UCSD-AML1 (cell line): Measurements from ENCODE around the gene IDI1.
"Not testable (repeated sequence)": the region's sequence is repeated elsewhere in the genome, so short reads cannot be mapped to it uniquely, and the experiment has no call there.

Experiments used
- DNase-seq: peaks from one replicate; lab custom pipeline; 2025; ENCODE audit not compliant: unreplicated experiment; lab: John Stamatoyannopoulos, UW

IDI1 gene

GRCh38 chr10:1048732-1049424 is at the start of gene IDI1:
Gene IDI1 (minus strand): TSS chr10:1049119. CDS start chr10:1049003, 116 bp downstream.
- DNase-seq: peak; percentile 100

GRCh38 chr10:1097436-1097835 is 48.5 kb upstream of the IDI1 start:
- no peak for DNase-seq

GRCh38 chr10:1096287-1096889 is 47.5 kb upstream of the IDI1 start:
- no peak for DNase-seq

DNA sequence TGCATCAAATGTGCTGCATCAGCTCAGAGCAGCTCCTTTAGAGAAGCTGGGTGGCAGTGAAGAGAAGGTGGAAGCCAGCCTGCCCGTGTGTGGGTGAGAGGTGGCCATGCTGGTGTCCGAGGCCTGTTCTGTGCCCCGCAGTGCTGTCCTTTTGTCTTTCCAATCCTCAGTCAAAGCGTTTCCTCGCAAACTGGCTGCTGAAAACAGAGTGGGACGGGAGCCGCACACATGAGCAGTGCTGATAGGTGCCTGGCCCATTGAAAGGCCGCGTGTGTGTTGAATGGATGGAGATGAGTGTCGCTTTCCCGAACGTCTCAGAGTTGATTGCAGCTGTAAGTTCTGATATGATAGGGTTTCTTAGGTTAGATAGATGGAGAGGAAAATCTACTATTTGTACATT is 46.6 kb upstream of the IDI1 start:
- no peak for DNase-seq

GRCh38 chr10:1094112-1095057 is 45.5 kb upstream of the IDI1 start:
- no peak for DNase-seq

DNA sequence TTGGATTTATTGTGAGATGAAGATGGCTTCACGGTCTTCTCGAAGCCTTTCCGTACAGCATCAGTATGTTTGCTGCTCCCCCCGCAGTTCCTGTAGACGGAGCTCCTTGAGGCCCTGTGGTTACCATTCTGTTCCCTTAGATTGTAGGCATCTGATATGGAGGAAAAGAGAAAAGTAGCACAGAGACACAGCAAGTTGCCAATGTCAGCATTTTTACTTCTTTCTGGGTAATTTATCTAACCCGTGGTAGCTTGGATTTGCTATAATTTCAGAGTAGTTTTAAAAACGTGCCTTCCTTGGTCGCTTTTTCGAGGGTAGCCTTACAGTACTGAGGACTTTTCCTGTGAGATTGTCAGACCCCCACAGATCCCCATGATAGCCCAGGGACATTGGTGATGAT is 44.8 kb upstream of the IDI1 start:
- DNase-seq: no peak

GRCh38 chr10:1090696-1091095 is 41.8 kb upstream of the IDI1 start:
- DNase-seq: no peak

- no peak for DNase-seq
These were observed 40.2 kb upstream of the IDI1 start for GRCh38 chr10:1089017-1089689.

DNA sequence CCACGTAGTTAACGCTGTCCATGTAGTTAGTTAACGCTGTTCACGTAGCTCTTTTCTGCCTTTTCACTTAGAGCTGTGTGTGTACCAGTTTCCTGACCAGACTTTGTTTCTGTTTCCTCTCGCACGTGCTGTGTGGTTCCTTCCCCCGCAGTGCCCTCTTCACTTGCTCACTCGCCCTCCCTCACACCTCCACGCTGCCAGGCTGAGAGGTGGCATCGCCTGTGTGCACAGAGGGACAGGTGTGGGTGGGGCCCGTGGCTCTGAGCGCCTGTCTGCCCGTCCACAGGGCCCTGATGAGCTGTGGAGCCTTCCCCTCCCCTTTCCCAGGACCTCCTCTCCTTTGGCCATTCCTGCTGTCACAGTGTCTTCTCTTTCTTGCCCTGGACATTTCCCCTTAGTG is 37.9 kb upstream of the IDI1 start:
- DNase-seq: no peak

DNA sequence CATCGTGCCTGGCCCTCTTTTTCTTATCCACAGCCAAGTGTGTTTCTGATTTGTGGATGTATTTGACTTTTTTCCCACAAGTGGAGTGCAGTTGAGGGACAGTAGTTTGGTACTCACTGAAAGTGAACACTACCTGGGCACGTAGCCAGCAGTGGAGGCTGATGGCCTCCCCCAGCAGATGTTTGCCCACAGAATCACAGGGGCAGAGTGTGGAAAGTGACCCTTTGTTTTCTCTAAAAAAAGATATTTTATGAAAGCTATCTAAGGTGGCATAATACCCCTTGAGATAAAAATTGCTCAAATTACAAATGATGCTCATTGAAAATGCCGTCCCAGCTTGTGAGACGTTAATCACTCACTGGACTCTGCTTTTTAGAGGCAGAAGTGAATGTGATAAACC is 36.3 kb upstream of the IDI1 start:
- no peak for DNase-seq

DNA sequence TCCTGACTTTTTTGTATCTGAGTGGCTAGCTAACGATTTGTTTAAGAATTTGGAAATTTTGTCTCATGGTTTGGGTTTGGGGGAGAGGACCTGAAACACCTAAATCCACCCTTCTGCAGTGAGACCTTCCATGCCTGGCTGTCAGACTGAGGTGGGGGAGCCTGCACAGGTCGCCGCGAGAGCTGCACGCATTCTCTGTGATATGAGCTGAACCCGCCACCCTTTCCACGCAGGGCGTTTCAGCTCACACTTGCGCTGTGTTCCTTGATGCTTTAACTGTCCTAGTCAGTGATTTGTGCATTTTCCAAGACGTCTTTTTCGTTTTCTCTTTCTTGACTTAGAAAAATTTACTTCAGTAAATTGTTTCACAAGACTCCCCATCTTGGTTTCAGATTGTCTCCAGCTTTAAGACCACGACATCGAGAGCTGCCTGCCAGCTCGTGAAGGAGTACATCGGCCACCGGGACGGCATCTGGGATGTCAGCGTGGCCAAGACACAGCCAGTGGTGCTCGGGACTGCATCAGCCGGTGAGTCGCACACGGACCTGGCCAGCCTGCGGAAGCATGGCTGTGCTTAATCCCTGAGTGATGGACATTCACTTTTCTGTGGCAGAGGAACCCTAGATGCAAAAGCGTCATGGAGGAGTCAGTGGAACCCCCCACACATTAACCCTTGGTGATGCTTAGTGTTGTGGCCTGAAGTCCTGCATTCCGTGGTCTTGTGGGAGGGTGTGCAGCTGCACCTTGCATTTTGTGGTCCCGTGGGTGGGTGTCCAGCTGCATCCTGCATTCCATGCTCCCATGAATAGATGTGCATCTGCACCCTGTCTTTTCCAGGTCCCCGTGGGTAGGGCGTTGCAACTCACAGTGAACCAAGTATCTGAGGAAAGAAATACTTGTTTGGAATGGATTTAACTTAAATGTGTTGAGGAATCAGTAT is 35.4 kb upstream of the IDI1 start:
- DNase-seq: no peak

DNA sequence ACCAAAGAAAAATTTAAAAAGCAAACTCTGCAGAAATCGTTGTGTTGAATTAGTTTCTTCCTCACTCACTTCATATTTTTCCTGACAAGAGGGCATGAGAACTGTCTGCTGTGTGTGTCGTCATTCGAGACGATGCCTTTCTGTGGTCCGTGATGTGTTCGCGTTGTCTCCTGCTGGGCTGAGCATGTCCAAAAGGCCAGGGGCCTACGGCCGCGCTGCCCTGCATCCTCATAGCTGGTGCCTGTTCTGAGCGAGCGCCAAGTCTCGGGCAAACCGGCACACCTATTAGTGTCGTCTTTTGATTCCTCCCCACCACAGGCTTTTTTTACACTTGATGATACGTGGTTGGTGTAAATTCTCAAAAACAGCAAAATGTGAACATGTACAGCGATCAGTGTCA is 34.7 kb upstream of the IDI1 start:
- DNase-seq: no peak

DNA sequence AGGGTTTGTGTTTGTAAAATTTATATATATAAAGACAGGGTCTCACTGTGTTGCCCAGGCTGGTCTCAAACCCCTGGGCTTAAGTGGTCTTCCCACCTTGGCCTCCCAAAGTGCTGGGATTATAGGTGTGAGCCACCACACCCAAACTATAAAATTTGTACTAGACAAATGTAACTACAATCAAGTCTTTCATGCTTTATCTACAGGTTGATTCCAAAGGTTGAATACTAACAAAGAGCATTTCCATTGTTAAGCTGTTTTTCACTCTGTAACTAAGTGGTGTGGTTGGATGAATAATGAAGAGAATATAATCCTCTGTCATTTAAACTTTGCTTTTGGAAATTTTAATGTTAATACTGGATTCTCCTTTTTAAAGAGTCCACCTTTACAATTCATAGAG is 29.7 kb upstream of the IDI1 start:
- no peak for DNase-seq

DNA sequence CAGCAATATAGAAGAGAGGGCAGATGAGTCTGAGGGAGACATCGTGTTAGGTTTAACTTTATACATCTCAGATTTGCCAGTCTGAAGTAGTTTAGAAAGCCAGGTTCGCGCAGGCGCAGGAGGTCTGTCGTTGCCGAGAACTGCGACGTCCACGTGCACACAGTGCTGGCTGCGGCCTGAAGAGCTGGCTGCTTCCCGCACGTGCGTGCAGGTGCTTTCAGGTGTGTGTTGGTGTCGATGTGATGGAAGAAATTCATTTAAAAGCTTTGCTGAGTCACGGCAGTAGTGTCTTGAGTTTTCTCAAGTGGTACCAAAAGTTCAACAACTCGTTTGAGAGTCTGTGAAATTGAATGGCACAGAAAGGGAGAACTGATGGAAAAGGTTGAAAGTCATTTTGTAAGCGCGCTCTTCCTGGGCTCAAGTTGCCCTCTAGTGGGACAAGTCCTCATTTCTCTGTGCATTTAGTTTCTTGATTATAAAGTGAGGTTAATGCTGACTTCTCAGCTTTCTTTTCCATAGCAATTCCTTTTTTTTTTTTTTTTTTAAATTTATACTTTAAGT is 25.9 kb upstream of the IDI1 start:
- DNase-seq: no peak

- DNase-seq: no peak
These were observed 25.3 kb upstream of the IDI1 start for GRCh38 chr10:1074052-1074747.

DNA sequence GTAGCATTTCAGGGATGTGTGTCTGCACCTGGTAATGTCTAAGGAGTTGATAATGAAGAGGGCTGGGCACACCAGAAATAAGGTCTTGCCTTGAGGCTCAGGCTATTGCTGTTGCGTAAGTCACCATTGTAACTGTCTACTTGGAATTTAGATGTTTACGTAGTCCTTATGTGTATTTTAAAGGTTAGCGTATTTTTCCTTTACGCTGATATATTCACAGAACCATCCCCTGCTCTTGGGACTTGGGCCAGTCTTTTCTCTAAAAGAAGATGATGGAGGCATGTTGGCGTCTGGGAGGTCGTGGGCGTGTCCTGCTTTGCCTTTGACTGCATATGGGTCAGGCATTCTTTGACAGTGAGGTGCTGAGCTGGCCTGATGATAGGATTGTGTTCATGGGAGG is 22.0 kb upstream of the IDI1 start:
- DNase-seq: no peak

- no peak for DNase-seq
These were observed 19.8 kb upstream of the IDI1 start for GRCh38 chr10:1068380-1069361.

GRCh38 chr10:1066734-1067133 is 17.8 kb upstream of the IDI1 start:
- DNase-seq: not testable (repeated sequence)
